ENCODE measurements around the gene B3GAT1.

Gene B3GAT1

DNA sequence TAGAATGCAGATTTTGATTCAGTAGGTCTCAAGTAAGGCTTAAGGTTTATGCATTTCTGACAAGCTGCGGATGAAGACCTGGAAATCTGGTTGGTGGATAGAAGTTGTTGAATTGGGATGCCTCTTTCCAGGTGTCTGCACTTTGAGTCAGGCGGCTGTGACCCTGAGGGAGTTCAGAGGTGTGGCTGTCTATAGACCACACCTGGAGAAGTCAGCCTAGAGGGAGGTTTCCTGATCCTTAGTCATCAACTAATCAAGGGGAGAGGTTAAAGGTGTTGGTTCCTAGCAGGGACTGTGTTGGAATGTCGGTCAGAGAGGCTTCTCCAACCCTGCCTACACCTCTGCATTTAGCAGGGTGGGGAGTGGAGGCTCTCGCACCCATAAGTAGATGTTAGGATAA is 72.3 kb downstream of the B3GAT1 start:
- DNase-seq (ENCODE audit: low read depth in 1 of 2, low spot score in 1 of 2) = no peak
- TF ChIP-seq, protein P1, sequence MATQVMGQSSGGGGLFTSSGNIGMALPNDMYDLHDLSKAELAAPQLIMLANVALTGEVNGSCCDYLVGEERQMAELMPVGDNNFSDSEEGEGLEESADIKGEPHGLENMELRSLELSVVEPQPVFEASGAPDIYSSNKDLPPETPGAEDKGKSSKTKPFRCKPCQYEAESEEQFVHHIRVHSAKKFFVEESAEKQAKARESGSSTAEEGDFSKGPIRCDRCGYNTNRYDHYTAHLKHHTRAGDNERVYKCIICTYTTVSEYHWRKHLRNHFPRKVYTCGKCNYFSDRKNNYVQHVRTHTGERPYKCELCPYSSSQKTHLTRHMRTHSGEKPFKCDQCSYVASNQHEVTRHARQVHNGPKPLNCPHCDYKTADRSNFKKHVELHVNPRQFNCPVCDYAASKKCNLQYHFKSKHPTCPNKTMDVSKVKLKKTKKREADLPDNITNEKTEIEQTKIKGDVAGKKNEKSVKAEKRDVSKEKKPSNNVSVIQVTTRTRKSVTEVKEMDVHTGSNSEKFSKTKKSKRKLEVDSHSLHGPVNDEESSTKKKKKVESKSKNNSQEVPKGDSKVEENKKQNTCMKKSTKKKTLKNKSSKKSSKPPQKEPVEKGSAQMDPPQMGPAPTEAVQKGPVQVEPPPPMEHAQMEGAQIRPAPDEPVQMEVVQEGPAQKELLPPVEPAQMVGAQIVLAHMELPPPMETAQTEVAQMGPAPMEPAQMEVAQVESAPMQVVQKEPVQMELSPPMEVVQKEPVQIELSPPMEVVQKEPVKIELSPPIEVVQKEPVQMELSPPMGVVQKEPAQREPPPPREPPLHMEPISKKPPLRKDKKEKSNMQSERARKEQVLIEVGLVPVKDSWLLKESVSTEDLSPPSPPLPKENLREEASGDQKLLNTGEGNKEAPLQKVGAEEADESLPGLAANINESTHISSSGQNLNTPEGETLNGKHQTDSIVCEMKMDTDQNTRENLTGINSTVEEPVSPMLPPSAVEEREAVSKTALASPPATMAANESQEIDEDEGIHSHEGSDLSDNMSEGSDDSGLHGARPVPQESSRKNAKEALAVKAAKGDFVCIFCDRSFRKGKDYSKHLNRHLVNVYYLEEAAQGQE (IDR thresholded peaks at IDR 0.05; ENCODE audit: insufficient replicate concordance, low read depth) = no peak
- TF ChIP-seq GABPA (IDR thresholded peaks at IDR 0.05; ENCODE audit: low read depth) (no peak), POLR2AphosphoS5 (IDR thresholded peaks at IDR 0.05; ENCODE audit: low read depth) (no peak), SPI1 (IDR thresholded peaks at IDR 0.05; ENCODE audit: borderline replicate concordance, low read depth) (no peak)
- TF ChIP-seq, protein P2, sequence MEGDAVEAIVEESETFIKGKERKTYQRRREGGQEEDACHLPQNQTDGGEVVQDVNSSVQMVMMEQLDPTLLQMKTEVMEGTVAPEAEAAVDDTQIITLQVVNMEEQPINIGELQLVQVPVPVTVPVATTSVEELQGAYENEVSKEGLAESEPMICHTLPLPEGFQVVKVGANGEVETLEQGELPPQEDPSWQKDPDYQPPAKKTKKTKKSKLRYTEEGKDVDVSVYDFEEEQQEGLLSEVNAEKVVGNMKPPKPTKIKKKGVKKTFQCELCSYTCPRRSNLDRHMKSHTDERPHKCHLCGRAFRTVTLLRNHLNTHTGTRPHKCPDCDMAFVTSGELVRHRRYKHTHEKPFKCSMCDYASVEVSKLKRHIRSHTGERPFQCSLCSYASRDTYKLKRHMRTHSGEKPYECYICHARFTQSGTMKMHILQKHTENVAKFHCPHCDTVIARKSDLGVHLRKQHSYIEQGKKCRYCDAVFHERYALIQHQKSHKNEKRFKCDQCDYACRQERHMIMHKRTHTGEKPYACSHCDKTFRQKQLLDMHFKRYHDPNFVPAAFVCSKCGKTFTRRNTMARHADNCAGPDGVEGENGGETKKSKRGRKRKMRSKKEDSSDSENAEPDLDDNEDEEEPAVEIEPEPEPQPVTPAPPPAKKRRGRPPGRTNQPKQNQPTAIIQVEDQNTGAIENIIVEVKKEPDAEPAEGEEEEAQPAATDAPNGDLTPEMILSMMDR (IDR thresholded peaks at IDR 0.05; ENCODE audit: insufficient read depth, low read length) = no peak
- peaks cover 5% of the 10 kb centered on the region for H3K27me3 ChIP-seq (ENCODE audit: insufficient read depth, poor library complexity, severe bottlenecking)
- H3K4me3 ChIP-seq (replicated peaks; ENCODE audit: insufficient read depth, low read length) = no peak overlapping the region
- no peak overlapping the region for H3K27ac ChIP-seq (replicated peaks)

DNA sequence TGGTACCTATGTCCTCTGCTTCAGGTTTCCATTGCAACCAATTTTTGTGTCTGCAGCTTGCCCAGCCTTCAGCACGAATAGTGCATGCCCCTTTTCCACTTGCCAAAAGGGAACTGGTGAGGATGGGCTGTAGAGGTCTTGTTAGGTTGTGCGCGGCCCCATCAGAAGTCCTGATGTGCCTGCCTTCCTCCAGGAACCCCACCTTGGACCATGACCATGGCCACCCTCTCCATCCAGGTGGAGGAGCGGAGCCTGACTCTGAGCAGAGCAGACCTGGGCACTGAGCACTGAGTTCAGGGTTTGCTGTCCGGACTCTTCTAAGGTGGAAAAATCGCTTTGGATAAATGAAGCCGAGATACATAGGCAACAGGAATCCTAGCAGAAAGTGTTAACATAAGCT is 73.4 kb downstream of the B3GAT1 start:
- peaks cover 5% of the 10 kb centered on the region for H3K27me3 ChIP-seq (ENCODE audit: insufficient read depth, poor library complexity, severe bottlenecking)
- TF ChIP-seq SPI1 (IDR thresholded peaks at IDR 0.05; ENCODE audit: borderline replicate concordance, low read depth) (no peak), POLR2AphosphoS5 (IDR thresholded peaks at IDR 0.05; ENCODE audit: low read depth) (no peak), GABPA (IDR thresholded peaks at IDR 0.05; ENCODE audit: low read depth) (no peak)
- TF ChIP-seq, protein P1 (IDR thresholded peaks at IDR 0.05; ENCODE audit: insufficient replicate concordance, low read depth) = no peak
- no peak overlapping the region for H3K4me3 ChIP-seq (replicated peaks; ENCODE audit: insufficient read depth, low read length)
- no peak overlapping the region for H3K27ac ChIP-seq (replicated peaks)
- DNase-seq (ENCODE audit: low read depth in 1 of 2, low spot score in 1 of 2) = no peak

DNA sequence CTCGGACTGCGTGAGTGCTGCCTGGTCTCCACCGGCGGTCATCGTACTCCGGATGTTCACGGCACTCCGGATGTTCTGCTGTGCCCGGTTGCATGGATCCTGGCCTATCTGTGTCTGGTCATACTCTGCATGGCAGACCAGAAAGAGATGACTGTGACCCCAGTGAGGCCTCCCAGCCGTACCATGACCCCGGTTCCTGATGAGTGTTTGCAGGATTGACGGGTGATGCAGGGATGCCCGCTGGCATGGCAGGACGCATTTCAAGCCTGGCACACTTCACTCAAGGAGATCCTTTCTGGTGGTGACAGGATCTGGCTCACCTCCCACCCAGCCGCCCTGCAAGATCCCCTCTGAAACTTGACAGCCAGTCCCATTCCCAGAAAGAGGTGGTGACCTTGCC is 74.0 kb downstream of the B3GAT1 start:
- no peak overlapping the region for H3K4me3 ChIP-seq (replicated peaks; ENCODE audit: insufficient read depth, low read length)
- no peak overlapping the region for H3K27ac ChIP-seq (replicated peaks)
- no peak for DNase-seq (ENCODE audit: low read depth in 1 of 2, low spot score in 1 of 2)
- TF ChIP-seq, protein P1 (IDR thresholded peaks at IDR 0.05; ENCODE audit: insufficient replicate concordance, low read depth) = no peak
- TF ChIP-seq SPI1 (IDR thresholded peaks at IDR 0.05; ENCODE audit: borderline replicate concordance, low read depth) = no peak
- TF ChIP-seq POLR2AphosphoS5 (IDR thresholded peaks at IDR 0.05; ENCODE audit: low read depth) = no peak
- TF ChIP-seq, protein P2 (IDR thresholded peaks at IDR 0.05; ENCODE audit: insufficient read depth, low read length) = no peak
- TF ChIP-seq GABPA (IDR thresholded peaks at IDR 0.05; ENCODE audit: low read depth) = no peak
- H3K27me3 ChIP-seq (ENCODE audit: insufficient read depth, poor library complexity, severe bottlenecking) = peaks cover 8% of the 10 kb centered on the region

Measured in HL-60 (cell line).